HEK293T (cell line): ENCODE data around the gene RAB1A.
"Not testable (repeated sequence)": the region's sequence is repeated elsewhere in the genome, so short reads cannot be mapped to it uniquely, and the experiment has no call there.

ENCODE experiments used
- CTCF ChIA-PET: fragments of 350-600 bp; formaldehyde crosslinking; extraction: SDS; loops from one replicate; lab custom pipeline; 2021; ENCODE audit warnings: antibody characterized with exemption, inconsistent platforms; lab: Yijun Ruan, JAX
- POLR2A ChIA-PET: fragments of 350-600 bp; formaldehyde crosslinking; extraction: SDS; loops from one replicate; lab custom pipeline; 2020; ENCODE audit warnings: antibody characterized with exemption, inconsistent platforms; lab: Yijun Ruan, JAX
- DNase-seq: peaks from one replicate; pipeline ENCODE4 v3.0.0; 2012; ENCODE audit warnings: mixed read lengths; ENCODE audit errors: extremely low spot score
- ARNT ChIP-seq: fragments of 450-650 bp; IDR thresholded peaks from 2 replicates; pipeline ENCODE4 v1.6.1; 2017; ENCODE audit warnings: mild to moderate bottlenecking
- BHLHE40 ChIP-seq: fragments of 450-650 bp; IDR thresholded peaks from 2 replicates; pipeline ENCODE4 v1.6.1; 2016; ENCODE audit warnings: mild to moderate bottlenecking, moderate library complexity, borderline replicate concordance
- CTBP1 ChIP-seq: fragments of 450-650 bp; IDR thresholded peaks from 2 replicates; pipeline ENCODE4 v1.6.1; 2016; ENCODE audit warnings: borderline replicate concordance
- ELF4 ChIP-seq: fragments of 450-650 bp; IDR thresholded peaks from 2 replicates; pipeline ENCODE4 v1.6.1; 2017; ENCODE audit warnings: antibody characterized with exemption
- FOXA1 ChIP-seq: fragments of 450-650 bp; IDR thresholded peaks from 2 replicates; pipeline ENCODE4 v1.6.1; 2016; ENCODE audit warnings: mild to moderate bottlenecking
- FOXK2 ChIP-seq: fragments of 450-650 bp; IDR thresholded peaks from 2 replicates; pipeline ENCODE4 v1.6.1; 2016; ENCODE audit warnings: mild to moderate bottlenecking
- FOXM1 ChIP-seq: fragments of 450-650 bp; IDR thresholded peaks from 2 replicates; pipeline ENCODE4 v1.6.1; 2017; ENCODE audit warnings: mild to moderate bottlenecking, borderline replicate concordance
- HDGF ChIP-seq: fragments of 450-650 bp; IDR thresholded peaks from 2 replicates; pipeline ENCODE4 v1.6.1; 2017; ENCODE audit warnings: antibody characterized with exemption, borderline replicate concordance
- L3MBTL2 ChIP-seq: fragments of 450-650 bp; conservative IDR thresholded peaks from 2 replicates; pipeline ENCODE4 v1.6.1; 2016; ENCODE audit warnings: mild to moderate bottlenecking
- LEF1 ChIP-seq: fragments of 450-650 bp; IDR thresholded peaks from 2 replicates; pipeline ENCODE4 v1.6.1; 2017; ENCODE audit warnings: mild to moderate bottlenecking, borderline replicate concordance
- NFRKB ChIP-seq: fragments of 450-650 bp; IDR thresholded peaks from 2 replicates; pipeline ENCODE4 v1.6.1; 2016; ENCODE audit warnings: mild to moderate bottlenecking, moderate library complexity
- SP1 ChIP-seq: fragments of 450-650 bp; IDR thresholded peaks from 2 replicates; pipeline ENCODE4 v1.6.1; 2017
- SUZ12 ChIP-seq: fragments of 450-650 bp; IDR thresholded peaks from 2 replicates; pipeline ENCODE4 v1.6.1; 2016; ENCODE audit warnings: mild to moderate bottlenecking
- TARDBP ChIP-seq: fragments of 450-650 bp; IDR thresholded peaks from 2 replicates; pipeline ENCODE4 v1.6.1; 2016
- ZNF384 ChIP-seq: fragments of 450-650 bp; IDR thresholded peaks from 2 replicates; pipeline ENCODE4 v1.6.1; 2016
- TF ChIP-seq, protein P1 (sequence below): fragments of 450-650 bp; IDR thresholded peaks from 2 replicates; pipeline ENCODE4 v1.6.1; 2016

RAB1A gene

DNA sequence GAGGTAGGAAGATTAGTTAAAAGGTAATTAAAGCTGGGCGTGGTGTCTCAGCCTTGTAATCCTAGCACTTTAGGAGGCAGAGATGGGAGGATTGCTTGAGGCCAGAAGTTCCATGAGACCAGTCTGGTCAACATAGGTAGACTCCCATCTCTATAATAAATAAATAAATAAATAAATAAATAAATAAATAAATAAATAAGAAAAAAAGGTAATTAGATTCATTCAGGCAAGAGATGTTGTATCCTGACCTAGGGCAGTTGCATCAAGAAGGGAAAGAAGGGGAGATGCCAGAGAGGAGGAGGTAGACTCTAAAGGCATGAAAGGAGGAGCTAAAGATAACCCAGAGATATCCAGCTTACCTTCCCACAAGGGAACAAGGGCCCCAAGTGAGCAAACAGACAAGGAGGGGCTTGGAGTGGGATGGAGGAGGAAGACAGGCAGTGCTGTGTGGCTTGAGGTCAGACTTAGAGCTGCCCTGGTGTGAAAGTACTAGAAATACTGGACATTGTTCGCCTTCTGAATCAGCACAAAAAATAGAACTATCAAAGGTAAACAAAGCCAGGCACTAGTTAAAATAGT is 7.4 kb upstream of the RAB1A start:
- no peak for DNase-seq
- TF ChIP-seq SUZ12 = no peak
- no peak for TF ChIP-seq NFRKB
- no peak for TF ChIP-seq L3MBTL2
- TF ChIP-seq CTBP1 = no peak
- TF ChIP-seq TARDBP = no peak
- no peak for TF ChIP-seq FOXK2
- no peak for TF ChIP-seq BHLHE40
- no peak for TF ChIP-seq SP1
- no peak for TF ChIP-seq FOXM1
- no peak for TF ChIP-seq ARNT
- TF ChIP-seq LEF1 = no peak
- TF ChIP-seq, protein P1, sequence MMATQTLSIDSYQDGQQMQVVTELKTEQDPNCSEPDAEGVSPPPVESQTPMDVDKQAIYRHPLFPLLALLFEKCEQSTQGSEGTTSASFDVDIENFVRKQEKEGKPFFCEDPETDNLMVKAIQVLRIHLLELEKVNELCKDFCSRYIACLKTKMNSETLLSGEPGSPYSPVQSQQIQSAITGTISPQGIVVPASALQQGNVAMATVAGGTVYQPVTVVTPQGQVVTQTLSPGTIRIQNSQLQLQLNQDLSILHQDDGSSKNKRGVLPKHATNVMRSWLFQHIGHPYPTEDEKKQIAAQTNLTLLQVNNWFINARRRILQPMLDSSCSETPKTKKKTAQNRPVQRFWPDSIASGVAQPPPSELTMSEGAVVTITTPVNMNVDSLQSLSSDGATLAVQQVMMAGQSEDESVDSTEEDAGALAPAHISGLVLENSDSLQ = no peak
- no peak for TF ChIP-seq FOXA1
- no peak for TF ChIP-seq ZNF384
- TF ChIP-seq ELF4 = no peak
- no peak for TF ChIP-seq HDGF
- POLR2A ChIA-PET = no interaction called here
- CTCF ChIA-PET = interaction anchor here (1.1 kb wide), 1 partner anchor 42 kb away, joined by 3 read pairs; no protein-coding TSS in a partner anchor

DNA sequence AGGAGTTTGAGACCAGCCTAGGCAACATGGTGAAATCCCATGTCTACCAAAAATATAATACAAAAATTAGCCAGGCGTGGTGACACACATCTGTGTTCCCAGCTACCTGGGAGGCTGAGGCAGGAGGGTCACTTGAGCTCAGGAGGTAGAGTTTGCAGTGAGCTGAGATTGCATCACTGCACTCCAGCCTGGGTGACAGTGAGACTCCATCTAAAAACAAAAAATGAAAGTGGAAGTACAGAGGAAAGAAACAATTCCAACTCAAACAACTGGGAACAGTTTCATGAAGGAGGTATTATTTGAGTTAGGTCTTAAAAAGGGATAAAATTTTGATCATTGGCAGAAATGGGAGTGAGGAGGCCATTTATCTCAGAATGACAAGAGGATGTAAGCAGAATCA is 6.3 kb upstream of the RAB1A start:
- ChIA-PET CTCF (no interaction called here), POLR2A (no interaction called here)
- TF ChIP-seq SP1 (no peak), ZNF384 (no peak), CTBP1 (no peak)
- DNase-seq = no peak

DNA sequence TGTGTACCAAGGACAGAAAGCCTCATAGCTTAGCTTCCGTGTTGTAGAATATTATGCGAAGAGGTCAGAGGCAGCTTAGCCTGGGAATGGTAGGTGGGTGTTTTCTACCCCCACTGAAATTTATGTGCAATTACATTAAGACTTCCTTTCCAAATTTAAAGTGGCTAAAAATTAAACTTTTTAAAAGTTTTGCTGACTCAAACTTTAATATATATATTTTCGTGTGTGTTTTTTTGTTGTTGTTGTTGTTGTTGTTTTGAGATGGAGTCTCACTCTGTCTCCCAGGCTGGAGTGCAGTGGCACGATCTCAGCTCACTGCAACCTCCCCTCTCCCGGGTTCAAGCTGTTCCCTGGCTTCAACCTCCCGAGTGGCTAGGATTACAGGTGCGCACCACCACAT is 4.3 kb upstream of the RAB1A start:
- no peak for DNase-seq
- no peak for TF ChIP-seq LEF1
- no peak for TF ChIP-seq FOXK2
- TF ChIP-seq SUZ12 = no peak
- no peak for TF ChIP-seq FOXM1
- no peak for TF ChIP-seq TARDBP
- TF ChIP-seq NFRKB = no peak
- TF ChIP-seq HDGF = no peak
- no peak for TF ChIP-seq CTBP1
- no peak for TF ChIP-seq ARNT
- no peak for TF ChIP-seq ZNF384
- no peak for TF ChIP-seq FOXA1
- TF ChIP-seq ELF4 = no peak
- TF ChIP-seq, protein P1 = no peak
- TF ChIP-seq SP1 = no peak
- no peak for TF ChIP-seq L3MBTL2
- TF ChIP-seq BHLHE40 = no peak
- CTCF ChIA-PET = interaction anchor here (0.6 to 0.8 kb wide), 3 partner anchors 9 to 56 kb away, joined by 3 read pairs; no protein-coding TSS in a partner anchor
- POLR2A ChIA-PET = no interaction called here

DNA sequence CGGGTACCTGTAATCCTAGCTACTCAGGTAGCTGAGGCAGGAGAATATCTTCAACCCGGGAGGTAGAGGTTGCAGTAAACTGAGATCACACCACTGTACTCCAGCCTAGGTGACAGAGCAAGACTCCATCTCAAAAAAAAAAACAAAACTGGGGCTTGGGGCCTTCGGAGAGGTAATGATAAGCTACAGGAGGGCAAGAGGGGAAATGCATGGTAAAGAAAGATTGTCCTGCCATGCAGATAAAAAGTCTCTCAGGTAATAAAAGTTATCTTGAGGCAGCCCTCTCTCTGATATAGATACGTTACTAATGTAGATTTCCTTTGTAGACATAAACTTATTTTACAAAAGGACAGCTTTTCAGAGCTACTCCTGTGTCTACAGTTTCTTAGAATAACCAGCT is 3.7 kb upstream of the RAB1A start:
- TF ChIP-seq BHLHE40 (no peak), LEF1 (no peak), ARNT (no peak), TARDBP (no peak), HDGF (no peak), NFRKB (no peak), FOXM1 (no peak), SP1 (no peak), ZNF384 (no peak), CTBP1 (no peak)
- POLR2A ChIA-PET = interaction anchor here (0.9 kb wide), 1 partner anchor 94 kb away, joined by 3 read pairs; the partner anchor contains the start of gene ACTR2
- CTCF ChIA-PET = interaction anchor here (0.6 to 0.8 kb wide), 5 partner anchors 9 to 77 kb away, joined by 3 read pairs; no protein-coding TSS in a partner anchor
- DNase-seq = no peak

DNA sequence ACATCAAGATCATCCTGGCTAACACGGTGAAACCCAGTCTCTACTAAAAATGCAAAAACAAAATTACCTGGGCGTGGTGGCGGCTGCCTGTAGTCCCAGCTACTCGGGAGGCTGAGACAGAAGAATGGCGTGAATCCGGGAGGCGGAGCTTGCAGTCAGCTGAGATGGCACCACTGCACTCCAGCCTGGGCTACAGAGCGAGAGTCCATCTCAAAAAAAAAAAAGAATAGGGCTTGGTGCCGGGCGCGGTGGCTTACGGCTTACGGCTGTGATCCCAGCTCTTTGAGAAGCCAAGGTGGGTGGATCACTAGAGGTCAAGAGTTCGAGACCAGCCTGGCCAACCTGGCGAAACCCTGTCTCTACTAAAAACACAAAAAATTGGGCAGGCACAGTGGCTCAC is 3.0 kb upstream of the RAB1A start:
- POLR2A ChIA-PET = interaction anchor here (0.9 kb wide), 1 partner anchor 95 kb away, joined by 3 read pairs; the partner anchor contains the start of gene ACTR2
- CTCF ChIA-PET = interaction anchor here (0.6 to 0.7 kb wide), 2 partner anchors 19 to 1150 kb away, joined by 3 read pairs; no protein-coding TSS in a partner anchor
- DNase-seq = not testable (repeated sequence)

DNA sequence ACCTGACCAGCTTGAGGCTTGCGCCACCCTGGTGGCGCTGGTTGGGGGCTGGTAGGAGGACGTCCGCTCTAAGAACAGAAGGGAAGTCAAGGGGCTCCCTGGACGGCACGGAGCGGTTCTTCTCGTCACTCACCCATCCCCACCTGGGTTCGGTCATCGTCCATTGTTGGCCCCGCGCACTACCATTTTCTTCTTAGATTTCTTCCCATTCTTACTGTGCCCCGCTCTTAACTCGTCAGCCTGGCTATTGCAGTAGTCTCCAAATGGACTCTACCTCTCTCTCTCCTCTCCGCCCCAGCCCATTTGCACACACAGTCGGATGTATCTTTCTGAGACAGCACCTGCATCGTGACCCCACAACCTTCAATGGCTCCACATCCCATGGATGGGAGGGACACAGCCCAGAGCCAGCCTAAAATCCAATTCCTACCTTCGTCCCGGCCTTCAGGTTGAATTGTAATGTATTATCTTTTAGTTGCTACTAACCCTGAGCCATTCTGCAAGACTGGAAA is 814 bp upstream of the RAB1A start:
- no peak for TF ChIP-seq CTBP1
- TF ChIP-seq L3MBTL2 = no peak
- TF ChIP-seq ZNF384 = no peak
- no peak for TF ChIP-seq HDGF
- TF ChIP-seq, protein P1 = no peak
- no peak for TF ChIP-seq FOXK2
- TF ChIP-seq ARNT = no peak
- no peak for TF ChIP-seq SP1
- no peak for TF ChIP-seq SUZ12
- no peak for TF ChIP-seq NFRKB
- TF ChIP-seq FOXM1 = no peak
- TF ChIP-seq ELF4 = no peak
- no peak for TF ChIP-seq LEF1
- TF ChIP-seq BHLHE40 = no peak
- no peak for TF ChIP-seq TARDBP
- TF ChIP-seq FOXA1 = no peak
- DNase-seq = no peak
- CTCF ChIA-PET = no interaction called here
- POLR2A ChIA-PET = interaction anchor here (0.8 to 1.9 kb wide), 7 partner anchors 12 to 306 kb away, joined by 3 to 13 read pairs (median 3); partner anchors contain the start of genes ACTR2 and CEP68
